Liver (tissue), 3 donors: Measurements from ENCODE around the gene HOPX.

Source experiments
- FOXA1 ChIP-seq: IDR thresholded peaks from 2 replicates; pipeline ENCODE4 v1.6.1; 2016; ENCODE audit warnings: antibody characterized with exemption
- SP1 ChIP-seq: IDR thresholded peaks from 2 replicates; pipeline ENCODE4 v1.6.1; 2018; ENCODE audit warnings: antibody characterized with exemption, mild to moderate bottlenecking
- TF ChIP-seq, protein P1 (sequence below): fragments of 150-350 bp; IDR thresholded peaks from 2 replicates; pipeline ENCODE4 v1.5.1; 2017; ENCODE audit warnings: improper control_type of control experiment, low read depth, low read length; ENCODE audit not compliant: missing input control
- TF ChIP-seq, protein P2 (sequence below): IDR thresholded peaks from 2 replicates; pipeline ENCODE4 v1.6.1; 2016; ENCODE audit warnings: antibody characterized with exemption
- TF ChIP-seq, protein P3 (sequence below): IDR thresholded peaks from 2 replicates; pipeline ENCODE4 v1.6.1; 2016; ENCODE audit warnings: antibody characterized with exemption, mild to moderate bottlenecking
- donor health status: healthy.
- donor health status: healthy.

GRCh38 chr4:56655627-56656345, 25.3 kb downstream of the HOPX start:
- TF ChIP-seq, protein P1, sequence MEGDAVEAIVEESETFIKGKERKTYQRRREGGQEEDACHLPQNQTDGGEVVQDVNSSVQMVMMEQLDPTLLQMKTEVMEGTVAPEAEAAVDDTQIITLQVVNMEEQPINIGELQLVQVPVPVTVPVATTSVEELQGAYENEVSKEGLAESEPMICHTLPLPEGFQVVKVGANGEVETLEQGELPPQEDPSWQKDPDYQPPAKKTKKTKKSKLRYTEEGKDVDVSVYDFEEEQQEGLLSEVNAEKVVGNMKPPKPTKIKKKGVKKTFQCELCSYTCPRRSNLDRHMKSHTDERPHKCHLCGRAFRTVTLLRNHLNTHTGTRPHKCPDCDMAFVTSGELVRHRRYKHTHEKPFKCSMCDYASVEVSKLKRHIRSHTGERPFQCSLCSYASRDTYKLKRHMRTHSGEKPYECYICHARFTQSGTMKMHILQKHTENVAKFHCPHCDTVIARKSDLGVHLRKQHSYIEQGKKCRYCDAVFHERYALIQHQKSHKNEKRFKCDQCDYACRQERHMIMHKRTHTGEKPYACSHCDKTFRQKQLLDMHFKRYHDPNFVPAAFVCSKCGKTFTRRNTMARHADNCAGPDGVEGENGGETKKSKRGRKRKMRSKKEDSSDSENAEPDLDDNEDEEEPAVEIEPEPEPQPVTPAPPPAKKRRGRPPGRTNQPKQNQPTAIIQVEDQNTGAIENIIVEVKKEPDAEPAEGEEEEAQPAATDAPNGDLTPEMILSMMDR = no peak
- TF ChIP-seq SP1 = no peak
- TF ChIP-seq FOXA1 = no peak
- TF ChIP-seq, protein P2, sequence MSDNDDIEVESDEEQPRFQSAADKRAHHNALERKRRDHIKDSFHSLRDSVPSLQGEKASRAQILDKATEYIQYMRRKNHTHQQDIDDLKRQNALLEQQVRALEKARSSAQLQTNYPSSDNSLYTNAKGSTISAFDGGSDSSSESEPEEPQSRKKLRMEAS = no peak
- TF ChIP-seq, protein P3, sequence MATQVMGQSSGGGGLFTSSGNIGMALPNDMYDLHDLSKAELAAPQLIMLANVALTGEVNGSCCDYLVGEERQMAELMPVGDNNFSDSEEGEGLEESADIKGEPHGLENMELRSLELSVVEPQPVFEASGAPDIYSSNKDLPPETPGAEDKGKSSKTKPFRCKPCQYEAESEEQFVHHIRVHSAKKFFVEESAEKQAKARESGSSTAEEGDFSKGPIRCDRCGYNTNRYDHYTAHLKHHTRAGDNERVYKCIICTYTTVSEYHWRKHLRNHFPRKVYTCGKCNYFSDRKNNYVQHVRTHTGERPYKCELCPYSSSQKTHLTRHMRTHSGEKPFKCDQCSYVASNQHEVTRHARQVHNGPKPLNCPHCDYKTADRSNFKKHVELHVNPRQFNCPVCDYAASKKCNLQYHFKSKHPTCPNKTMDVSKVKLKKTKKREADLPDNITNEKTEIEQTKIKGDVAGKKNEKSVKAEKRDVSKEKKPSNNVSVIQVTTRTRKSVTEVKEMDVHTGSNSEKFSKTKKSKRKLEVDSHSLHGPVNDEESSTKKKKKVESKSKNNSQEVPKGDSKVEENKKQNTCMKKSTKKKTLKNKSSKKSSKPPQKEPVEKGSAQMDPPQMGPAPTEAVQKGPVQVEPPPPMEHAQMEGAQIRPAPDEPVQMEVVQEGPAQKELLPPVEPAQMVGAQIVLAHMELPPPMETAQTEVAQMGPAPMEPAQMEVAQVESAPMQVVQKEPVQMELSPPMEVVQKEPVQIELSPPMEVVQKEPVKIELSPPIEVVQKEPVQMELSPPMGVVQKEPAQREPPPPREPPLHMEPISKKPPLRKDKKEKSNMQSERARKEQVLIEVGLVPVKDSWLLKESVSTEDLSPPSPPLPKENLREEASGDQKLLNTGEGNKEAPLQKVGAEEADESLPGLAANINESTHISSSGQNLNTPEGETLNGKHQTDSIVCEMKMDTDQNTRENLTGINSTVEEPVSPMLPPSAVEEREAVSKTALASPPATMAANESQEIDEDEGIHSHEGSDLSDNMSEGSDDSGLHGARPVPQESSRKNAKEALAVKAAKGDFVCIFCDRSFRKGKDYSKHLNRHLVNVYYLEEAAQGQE = no peak
